ENCODE measurements around the gene NOTCH4. TPM values are rescaled to one million over a fixed set of nuclear protein-coding genes. Genes with fewer than 3 reads are reported as not detected.

Gene NOTCH4
- total and polyA plus RNA-seq, 9 of the 15 experiments (the other 6 are each of a cell fraction or from before 2014, with no cell fraction given): 0.24 to 4.3 (median 1.7) TPM

DNA sequence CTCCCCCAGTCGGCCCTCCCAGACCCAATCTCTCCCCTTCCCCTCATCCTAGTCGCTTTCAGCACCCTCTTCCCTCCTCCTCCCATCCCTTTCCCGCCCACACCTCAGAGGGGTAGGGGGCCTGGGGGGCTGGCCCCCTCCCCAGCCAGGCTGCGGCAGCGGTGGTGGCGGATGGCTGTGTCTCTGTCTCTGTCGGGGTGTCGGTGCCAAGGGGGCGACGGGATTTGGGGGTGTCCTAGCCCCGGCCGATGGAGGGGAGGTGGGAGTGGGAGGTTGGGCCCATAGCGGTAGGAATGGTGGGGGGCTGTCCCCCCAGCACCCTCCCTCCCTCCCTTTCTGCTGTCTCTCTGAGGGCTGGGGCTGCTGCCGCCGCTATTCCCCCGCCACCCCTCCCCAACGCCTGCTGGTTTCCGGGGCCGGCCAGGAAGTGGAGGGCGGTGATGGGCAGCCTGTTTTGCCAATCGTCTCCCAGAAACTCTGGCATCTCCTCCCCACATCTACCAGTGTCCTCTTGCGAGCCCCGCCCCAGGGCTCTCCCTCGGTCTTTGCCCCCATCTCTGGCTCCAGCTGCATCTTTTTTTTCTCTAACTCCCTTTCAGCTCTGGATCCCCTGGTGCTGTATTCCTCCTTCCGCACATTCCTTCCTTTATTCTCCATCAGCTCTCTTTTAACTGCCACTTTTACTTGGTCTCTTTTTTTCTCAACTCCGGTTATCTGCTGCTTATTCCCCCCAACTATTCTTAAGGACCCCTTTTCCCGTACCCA lies 48.0 kb downstream of the NOTCH4 start, which contains the start of gene AGPAT1 (continued):
- TF ChIP-seq CHCHD3 (CRISPR knock-in tag; IDR thresholded peaks at IDR 0.05) (no peak), SIN3B (IDR thresholded peaks at IDR 0.05; ENCODE audit: low read depth) (peak; percentile 20; the same call in 1 of the 2 replicates), ZZZ3 (IDR thresholded peaks at IDR 0.05) (no peak), ZNF586 (CRISPR knock-in tag; conservative IDR thresholded peaks at IDR 0.05) (no peak), MCM7 (IDR thresholded peaks at IDR 0.05) (no peak), POLR3A (IDR thresholded peaks at IDR 0.05; ENCODE audit: borderline replicate concordance, extremely low read depth, insufficient read depth, insufficient read length) (no peak), ESRRA (IDR thresholded peaks at IDR 0.05; ENCODE audit: borderline replicate concordance, low read depth) (no peak), ZNF551 (CRISPR knock-in tag; IDR thresholded peaks at IDR 0.05) (no peak), SRSF3 (IDR thresholded peaks at IDR 0.05; ENCODE audit: insufficient read depth, low read length) (no peak), KAT7 (CRISPR knock-in tag; IDR thresholded peaks at IDR 0.05; ENCODE audit: borderline replicate concordance) (no peak), SP1 (CRISPR knock-in tag; IDR thresholded peaks at IDR 0.05) (peak; percentile 53; the same call in 1 of the 2 replicates), POLR3G (IDR thresholded peaks at IDR 0.05; ENCODE audit: extremely low read depth, insufficient read length, insufficient replicate concordance) (no peak), ZNF644 (tag; IDR thresholded peaks at IDR 0.05; ENCODE audit: low read depth) (no peak), PCBP1 (IDR thresholded peaks at IDR 0.05; ENCODE audit: low read depth, low read length, poor library complexity, severe bottlenecking) (peak; percentile 96), BRF1 (IDR thresholded peaks at IDR 0.05; ENCODE audit: borderline replicate concordance, extremely low read depth, insufficient read length) (no peak), FOXP1 (CRISPR knock-in tag; IDR thresholded peaks at IDR 0.05) (peak; percentile 40; the same call in 1 of the 2 replicates), PHTF2 (CRISPR knock-in tag; IDR thresholded peaks at IDR 0.05) (no peak), ARID3B (CRISPR knock-in tag; IDR thresholded peaks at IDR 0.05; ENCODE audit: borderline replicate concordance) (no peak), E2F6 (IDR thresholded peaks at IDR 0.05; ENCODE audit: borderline replicate concordance in 1 of 2, extremely low read depth in 1 of 2, insufficient read depth in 1 of 2, insufficient read length in 1 of 2, low read depth in 1 of 2, low read length in 1 of 2, poor library complexity in 1 of 2, severe bottlenecking in 1 of 2) (peak in 1 of 2 experiments; percentile 19), FOS (IDR thresholded peaks at IDR 0.05; ENCODE audit: extremely low read depth, insufficient read length) (peak; percentile 76), ILF3 (IDR thresholded peaks at IDR 0.05; ENCODE audit: borderline replicate concordance) (no peak), CXXC5 (CRISPR knock-in tag; IDR thresholded peaks at IDR 0.05) (peak; percentile 50; the same call in 1 of the 2 replicates), ZNF583 (CRISPR knock-in tag; IDR thresholded peaks at IDR 0.05) (no peak)
- TF ChIP-seq, protein P1, sequence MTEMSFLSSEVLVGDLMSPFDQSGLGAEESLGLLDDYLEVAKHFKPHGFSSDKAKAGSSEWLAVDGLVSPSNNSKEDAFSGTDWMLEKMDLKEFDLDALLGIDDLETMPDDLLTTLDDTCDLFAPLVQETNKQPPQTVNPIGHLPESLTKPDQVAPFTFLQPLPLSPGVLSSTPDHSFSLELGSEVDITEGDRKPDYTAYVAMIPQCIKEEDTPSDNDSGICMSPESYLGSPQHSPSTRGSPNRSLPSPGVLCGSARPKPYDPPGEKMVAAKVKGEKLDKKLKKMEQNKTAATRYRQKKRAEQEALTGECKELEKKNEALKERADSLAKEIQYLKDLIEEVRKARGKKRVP (CRISPR knock-in tag; IDR thresholded peaks at IDR 0.05): no peak
- TF ChIP-seq, protein P2, sequence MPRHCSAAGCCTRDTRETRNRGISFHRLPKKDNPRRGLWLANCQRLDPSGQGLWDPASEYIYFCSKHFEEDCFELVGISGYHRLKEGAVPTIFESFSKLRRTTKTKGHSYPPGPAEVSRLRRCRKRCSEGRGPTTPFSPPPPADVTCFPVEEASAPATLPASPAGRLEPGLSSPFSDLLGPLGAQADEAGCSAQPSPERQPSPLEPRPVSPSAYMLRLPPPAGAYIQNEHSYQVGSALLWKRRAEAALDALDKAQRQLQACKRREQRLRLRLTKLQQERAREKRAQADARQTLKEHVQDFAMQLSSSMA (CRISPR knock-in tag; IDR thresholded peaks at IDR 0.05): no peak

Data from K562 (cell line).